Skeletal muscle satellite cell (primary cell): ENCODE results near the gene DOCK3.
"Not testable (repeated sequence)": the region's sequence is repeated elsewhere in the genome, so short reads cannot be mapped to it uniquely, and the experiment has no call there.

Source experiments
- H3K27me3 ChIP-seq: 2 replicates; pipeline ENCODE4 v1.7.0; 2013; ENCODE audit warnings: low read length; ENCODE audit not compliant: control insufficient read depth, insufficient read depth
- H3K36me3 ChIP-seq: 2 replicates; pipeline ENCODE4 v1.7.0; 2013; ENCODE audit warnings: mild to moderate bottlenecking, control low read depth, low read length; ENCODE audit not compliant: insufficient read depth
- H3K4me1 ChIP-seq: 2 replicates; pipeline ENCODE4 v1.7.0; 2013; ENCODE audit warnings: low read length; ENCODE audit not compliant: control insufficient read depth, insufficient read depth
- H3K4me2 ChIP-seq: 2 replicates; pipeline ENCODE4 v1.7.0; 2013; ENCODE audit warnings: mild to moderate bottlenecking, low read length
- H3K4me3 ChIP-seq: 2 replicates; pipeline ENCODE4 v1.7.0; 2013; ENCODE audit warnings: low read length
- H3K9ac ChIP-seq: 2 replicates; pipeline ENCODE4 v1.7.0; 2013; ENCODE audit warnings: mild to moderate bottlenecking, low read depth, low read length, moderate library complexity
- H3K9me3 ChIP-seq: replicated peaks from 2 replicates; pipeline ENCODE4 v1.7.0; 2013; ENCODE audit warnings: mild to moderate bottlenecking, control low read depth, low read length

Gene DOCK3

GRCh38 chr3:50811893-50812292, 137.2 kb downstream of the DOCK3 start:
- Histone ChIP-seq H3K9me3 (no peaks in the 10 kb centered on the region), H3K4me1 (peaks cover 4% of the 10 kb centered on the region), H3K4me2 (no peak overlapping the region), H3K9ac (no peak overlapping the region), H3K27me3 (no peaks in the 10 kb centered on the region), H3K36me3 (no peaks in the 10 kb centered on the region), H3K4me3 (no peak overlapping the region)

DNA sequence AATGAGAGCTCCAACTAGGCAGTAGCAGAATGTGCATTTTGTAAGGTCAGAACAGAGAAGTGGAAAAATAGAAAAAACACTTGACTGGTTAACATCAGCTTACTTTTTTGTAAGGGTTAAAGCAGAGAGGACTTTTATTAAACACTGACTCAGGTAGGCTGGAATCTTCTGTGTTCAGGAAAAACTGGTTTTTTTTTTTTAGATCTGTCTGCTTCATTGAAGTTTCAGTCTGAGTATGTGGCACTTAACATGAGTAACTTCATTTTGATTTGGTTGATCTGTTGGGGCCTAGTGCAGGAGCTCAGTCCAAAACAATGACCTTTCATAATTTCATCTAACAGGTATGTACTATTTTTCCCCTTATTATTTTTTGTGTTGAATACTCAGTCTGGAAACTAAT, 141.1 kb downstream of the DOCK3 start:
- Histone ChIP-seq H3K9me3 (no peaks in the 10 kb centered on the region), H3K4me2 (no peak overlapping the region), H3K4me1 (no peaks in the 10 kb centered on the region), H3K4me3 (no peak overlapping the region), H3K9ac (no peak overlapping the region), H3K27me3 (no peaks in the 10 kb centered on the region), H3K36me3 (no peaks in the 10 kb centered on the region)

DNA sequence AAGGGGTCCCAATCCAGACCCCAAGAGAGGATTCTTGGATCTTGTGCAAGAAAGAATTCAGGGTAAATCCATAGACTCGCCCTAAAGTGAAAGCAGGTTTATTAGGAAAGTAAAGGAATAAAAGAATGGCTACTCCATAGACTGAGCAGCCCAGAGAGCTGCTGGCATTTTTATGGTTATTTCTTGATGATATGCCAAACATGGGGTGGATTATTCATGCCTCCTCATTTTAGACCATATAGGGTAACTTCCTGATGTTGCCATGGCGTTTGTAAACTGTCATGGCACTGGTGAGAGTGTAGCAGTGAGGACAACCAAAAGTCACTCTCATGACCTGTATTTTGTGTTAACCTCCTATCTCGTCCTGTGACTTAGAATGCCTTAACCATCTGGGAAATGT, 142.2 kb downstream of the DOCK3 start:
- Histone ChIP-seq H3K4me1 (no peaks in the 10 kb centered on the region), H3K4me2 (no peak overlapping the region), H3K27me3 (no peaks in the 10 kb centered on the region), H3K9ac (no peak overlapping the region), H3K36me3 (no peaks in the 10 kb centered on the region), H3K4me3 (no peak overlapping the region), H3K9me3 (no peaks in the 10 kb centered on the region)

DNA sequence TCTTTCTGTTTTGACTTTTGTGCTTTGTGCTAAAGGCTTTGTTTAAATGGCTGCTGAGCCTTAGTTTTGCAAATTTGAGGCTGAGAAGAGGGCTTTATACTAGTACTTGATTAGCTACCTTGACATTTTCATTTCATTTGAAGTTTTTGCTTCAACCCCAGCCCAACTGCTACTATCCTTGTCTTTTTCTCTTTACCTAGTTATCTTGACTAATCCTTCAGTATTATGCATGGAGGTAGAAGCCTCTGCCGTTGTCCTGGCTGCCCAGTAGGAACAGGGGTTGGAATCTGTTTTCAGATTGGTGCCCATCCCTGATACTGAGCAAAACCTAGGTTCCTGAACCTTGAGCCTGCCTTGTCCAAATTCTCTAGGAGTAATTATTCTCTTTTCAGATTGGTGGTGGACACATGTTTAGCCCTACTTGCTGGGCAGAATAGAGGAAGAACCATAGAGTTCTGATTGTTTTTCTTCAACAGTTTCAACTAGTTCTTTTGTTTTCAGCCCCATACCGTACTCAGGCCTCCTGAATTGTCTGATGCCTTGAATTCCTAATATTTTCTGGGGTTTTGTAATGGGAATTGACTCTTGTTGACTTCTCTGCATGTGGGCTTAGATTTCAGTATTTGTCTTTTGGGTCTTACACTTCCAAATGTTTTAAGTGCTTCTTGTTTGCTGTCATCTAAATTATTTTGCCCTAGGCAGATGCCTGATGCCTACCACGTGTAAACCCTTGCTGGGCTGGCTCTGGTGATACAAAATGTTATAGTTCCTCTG, 143.2 kb downstream of the DOCK3 start:
- H3K36me3 ChIP-seq = no peaks in the 10 kb centered on the region
- no peaks in the 10 kb centered on the region for H3K27me3 ChIP-seq
- H3K4me1 ChIP-seq = no peaks in the 10 kb centered on the region
- no peaks in the 10 kb centered on the region for H3K9me3 ChIP-seq
- no peak overlapping the region for H3K9ac ChIP-seq
- no peak overlapping the region for H3K4me3 ChIP-seq
- H3K4me2 ChIP-seq = no peak overlapping the region

GRCh38 chr3:50819882-50820281, 145.2 kb downstream of the DOCK3 start:
- H3K9ac ChIP-seq = no peak overlapping the region

DNA sequence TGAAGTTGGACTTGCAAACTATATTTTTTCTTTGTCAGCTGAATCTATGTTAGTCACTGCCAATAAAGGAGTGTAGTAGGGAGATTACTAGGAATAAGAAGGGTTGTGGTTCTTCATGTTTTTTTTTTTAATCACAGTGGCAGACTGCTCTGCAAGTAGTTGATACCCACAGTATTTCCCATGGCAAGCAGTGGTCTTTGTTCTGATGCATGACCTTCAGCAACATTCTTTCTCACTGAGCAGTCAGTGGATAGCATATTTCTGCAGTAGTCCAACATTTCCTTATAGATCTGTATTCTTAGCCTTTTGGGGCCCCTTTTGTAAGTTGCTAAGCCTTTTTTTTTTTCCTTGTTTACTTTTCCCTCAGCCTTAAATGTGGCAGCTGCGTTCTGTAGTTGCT, 151.1 kb downstream of the DOCK3 start:
- Histone ChIP-seq H3K36me3 (no peaks in the 10 kb centered on the region), H3K9me3 (no peaks in the 10 kb centered on the region), H3K9ac (no peak overlapping the region), H3K4me3 (no peak overlapping the region), H3K4me2 (no peak overlapping the region), H3K4me1 (no peaks in the 10 kb centered on the region), H3K27me3 (no peaks in the 10 kb centered on the region)

More at GRCh38 chr3:50819882-50820281, 145.2 kb downstream of the DOCK3 start:
- no peak overlapping the region for H3K4me3 ChIP-seq
- no peaks in the 10 kb centered on the region for H3K4me1 ChIP-seq
- H3K9me3 ChIP-seq = no peaks in the 10 kb centered on the region
- no peak overlapping the region for H3K4me2 ChIP-seq
- no peaks in the 10 kb centered on the region for H3K27me3 ChIP-seq
- H3K36me3 ChIP-seq = no peaks in the 10 kb centered on the region

GRCh38 chr3:50830451-50830850, 155.7 kb downstream of the DOCK3 start:
- Histone ChIP-seq H3K4me3 (no peak overlapping the region), H3K36me3 (no peaks in the 10 kb centered on the region), H3K9ac (no peak overlapping the region), H3K4me2 (no peak overlapping the region), H3K27me3 (no peaks in the 10 kb centered on the region), H3K9me3 (no peaks in the 10 kb centered on the region), H3K4me1 (no peaks in the 10 kb centered on the region)

DNA sequence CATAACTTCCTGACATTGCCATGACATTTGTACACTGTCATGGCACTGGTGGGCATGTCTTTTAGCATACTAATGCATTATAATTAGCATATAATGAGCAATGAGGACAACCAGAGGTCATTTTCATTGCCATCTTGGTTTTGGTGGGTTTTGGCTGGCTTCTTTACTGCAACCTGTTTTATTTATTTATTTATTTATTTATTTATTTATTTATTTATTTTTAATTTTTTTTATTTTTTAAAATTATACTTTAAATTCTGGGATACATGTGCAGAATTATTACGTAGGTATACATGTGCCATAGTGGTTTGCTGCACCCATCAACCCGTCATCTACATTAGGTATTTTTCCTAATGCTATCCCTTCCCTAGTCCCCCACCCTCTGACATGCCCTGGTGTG, 156.3 kb downstream of the DOCK3 start:
- not testable (repeated sequence) for H3K4me3 ChIP-seq, H3K4me2 ChIP-seq, H3K9me3 ChIP-seq, H3K36me3 ChIP-seq, H3K9ac ChIP-seq, H3K4me1 ChIP-seq, H3K27me3 ChIP-seq

DNA sequence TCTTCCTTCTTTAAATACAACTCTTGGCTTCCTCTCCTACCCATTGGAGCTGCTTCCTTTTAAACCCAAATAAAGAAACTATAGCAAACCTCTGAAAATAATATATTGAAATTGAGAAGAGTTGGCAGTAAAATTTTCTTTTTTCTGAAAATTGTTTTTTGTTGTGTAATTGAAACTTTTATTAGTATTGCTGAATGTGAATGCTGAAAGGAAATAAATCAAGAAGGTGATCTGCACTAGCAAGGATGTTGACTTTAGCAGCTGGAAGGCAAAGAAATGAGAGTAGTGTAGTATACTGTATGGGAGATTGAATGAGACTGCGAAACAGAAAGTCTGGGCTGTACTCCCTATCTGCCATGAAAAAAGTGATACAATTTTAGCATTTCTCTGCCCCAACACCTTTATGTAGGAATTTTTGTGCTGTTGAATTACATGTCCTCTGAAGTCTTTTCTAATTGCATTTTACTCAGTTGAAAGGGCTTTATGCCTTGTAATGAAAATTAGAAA, 166.3 kb downstream of the DOCK3 start:
- H3K36me3 ChIP-seq = no peaks in the 10 kb centered on the region
- H3K9me3 ChIP-seq = no peaks in the 10 kb centered on the region
- no peaks in the 10 kb centered on the region for H3K4me1 ChIP-seq
- H3K9ac ChIP-seq = no peak overlapping the region
- no peaks in the 10 kb centered on the region for H3K27me3 ChIP-seq
- no peak overlapping the region for H3K4me3 ChIP-seq
- no peak overlapping the region for H3K4me2 ChIP-seq

DNA sequence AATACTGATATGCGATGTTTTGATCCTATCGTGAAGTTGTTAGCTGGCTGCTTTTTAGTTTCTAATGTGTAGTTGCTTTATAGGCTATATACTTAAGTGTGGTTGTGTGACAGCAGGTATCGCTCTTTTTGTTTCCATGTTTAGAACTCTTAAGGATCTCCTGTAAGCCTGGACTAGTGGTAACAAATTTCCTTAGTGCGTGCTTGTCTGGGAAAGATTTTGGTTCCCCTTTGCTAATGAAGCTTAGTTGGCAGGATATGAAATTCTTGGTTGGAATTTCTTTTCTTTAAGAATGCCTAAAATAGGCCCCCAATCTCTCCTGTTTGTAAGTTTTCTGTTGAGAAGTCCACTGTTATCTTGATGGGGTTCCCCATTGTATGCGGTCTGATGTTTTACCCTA, 173.6 kb downstream of the DOCK3 start:
- no peaks in the 10 kb centered on the region for H3K36me3 ChIP-seq
- no peaks in the 10 kb centered on the region for H3K9me3 ChIP-seq
- no peak overlapping the region for H3K9ac ChIP-seq
- no peaks in the 10 kb centered on the region for H3K4me1 ChIP-seq
- H3K4me2 ChIP-seq = no peak overlapping the region
- no peaks in the 10 kb centered on the region for H3K27me3 ChIP-seq
- no peak overlapping the region for H3K4me3 ChIP-seq

- no peak overlapping the region for H3K9ac ChIP-seq
- H3K9me3 ChIP-seq = no peaks in the 10 kb centered on the region
- no peaks in the 10 kb centered on the region for H3K36me3 ChIP-seq
- no peaks in the 10 kb centered on the region for H3K27me3 ChIP-seq
- H3K4me1 ChIP-seq = no peaks in the 10 kb centered on the region
- H3K4me3 ChIP-seq = no peak overlapping the region
- no peak overlapping the region for H3K4me2 ChIP-seq
Measured at GRCh38 chr3:50850639-50851511, 176.1 kb downstream of the DOCK3 start.
